Stimulated activated CD8-positive, alpha-beta memory T cell treated with anti-CD3 and anti-CD28 coated beads, Interleukin-4, amount 100 ng/mL, for 4 hours (primary cell): Measurements from ENCODE around the gene RPL13.
A peak's percentile ranks its signal among the peaks of the same experiment; 100 is the strongest.

Experiments used
- DNase-seq, 2 donors: peaks; one replicate each; pipeline ENCODE4 v3.0.0-alpha.2; 2020; ENCODE audit warnings: low read depth in 2 of 2, low spot score in 1 of 2

Gene RPL13

GRCh38 chr16:89545044-89545830 lies 15.2 kb upstream of the RPL13 start:
- DNase-seq = no peak

- DNase-seq = no peak
Observed at GRCh38 chr16:89545831-89546574, 14.5 kb upstream of the RPL13 start.

- DNase-seq = no peak
Observed at GRCh38 chr16:89546781-89547180, 13.7 kb upstream of the RPL13 start.

- no peak for DNase-seq
Observed at GRCh38 chr16:89547291-89547690, 13.2 kb upstream of the RPL13 start.

GRCh38 chr16:89547860-89548259 lies 12.6 kb upstream of the RPL13 start:
- no peak for DNase-seq

- no peak for DNase-seq
Observed at GRCh38 chr16:89548344-89549006, 12.0 kb upstream of the RPL13 start.

GRCh38 chr16:89549007-89549700 lies 11.3 kb upstream of the RPL13 start:
- DNase-seq = no peak

- DNase-seq = no peak
Observed at GRCh38 chr16:89550421-89551007, 10.0 kb upstream of the RPL13 start.

- DNase-seq = no peak
Observed at GRCh38 chr16:89552329-89552728, 8.2 kb upstream of the RPL13 start.

GRCh38 chr16:89552913-89553312 lies 7.6 kb upstream of the RPL13 start:
- no peak for DNase-seq

- DNase-seq = no peak
Observed at GRCh38 chr16:89553733-89554132, 6.7 kb upstream of the RPL13 start.

- DNase-seq = no peak
Observed at GRCh38 chr16:89554343-89554742, 6.1 kb upstream of the RPL13 start.

- no peak for DNase-seq
Observed at GRCh38 chr16:89555265-89555664, 5.2 kb upstream of the RPL13 start.

GRCh38 chr16:89555780-89556179 lies 4.7 kb upstream of the RPL13 start:
- no peak for DNase-seq

- peak; percentile 55 to 61 for DNase-seq
Observed at GRCh38 chr16:89556750-89557689, 3.5 kb upstream of the RPL13 start.

- DNase-seq = no peak
Observed at GRCh38 chr16:89557690-89558490, 2.6 kb upstream of the RPL13 start.

GRCh38 chr16:89561142-89561883 lies 831 bp downstream of the RPL13 start:
- DNase-seq = no peak

- no peak for DNase-seq
Observed at GRCh38 chr16:89561884-89562599, 1.6 kb downstream of the RPL13 start.
